Activated CD8-positive, alpha-beta memory T cell treated with anti-CD3 and anti-CD28 coated beads, Interleukin-2, amount 50 U/mL, for 24 hours (primary cell): ENCODE data around the gene DHX9.
"Not testable (repeated sequence)": the region's sequence is repeated elsewhere in the genome, so short reads cannot be mapped to it uniquely, and the experiment has no call there.

Experiments
- DNase-seq: peaks from one replicate; pipeline ENCODE4 v3.0.0-alpha.2; 2020; ENCODE audit errors: extremely low read depth

DHX9 gene

GRCh38 chr1:182889997-182890396, 50.9 kb downstream of the DHX9 start:
- no peak for DNase-seq

GRCh38 chr1:182890927-182891610, 51.9 kb downstream of the DHX9 start:
- DNase-seq, result no peak

GRCh38 chr1:182897696-182898095, 58.5 kb downstream of the DHX9 start:
- DNase-seq, result no peak

- not testable (repeated sequence) for DNase-seq
These were observed 62.8 kb downstream of the DHX9 start for GRCh38 chr1:182901946-182902345.

- no peak for DNase-seq
These were observed 66.2 kb downstream of the DHX9 start for GRCh38 chr1:182905321-182905720.

GRCh38 chr1:182909578-182909977, 70.4 kb downstream of the DHX9 start:
- no peak for DNase-seq

GRCh38 chr1:182910143-182910542, 71.0 kb downstream of the DHX9 start:
- DNase-seq, result no peak

- DNase-seq, result no peak
These were observed 74.3 kb downstream of the DHX9 start for GRCh38 chr1:182913401-182913800.

GRCh38 chr1:182917378-182917777, 78.2 kb downstream of the DHX9 start:
- DNase-seq, result no peak

- no peak for DNase-seq
These were observed 86.5 kb downstream of the DHX9 start for GRCh38 chr1:182925661-182926060.

GRCh38 chr1:182927693-182928433, 88.7 kb downstream of the DHX9 start:
- DNase-seq, result no peak

GRCh38 chr1:182930985-182931384, 91.8 kb downstream of the DHX9 start:
- no peak for DNase-seq

- DNase-seq, result no peak
These were observed 96.6 kb downstream of the DHX9 start for GRCh38 chr1:182935716-182936115.
